Activated CD4-positive, alpha-beta T cell treated with anti-CD3 and anti-CD28 coated beads, Interleukin-2, amount 50 U/mL, for 16 hours (primary cell): Measurements from ENCODE around the gene RNF220.
"Not testable (repeated sequence)": the region's sequence is repeated elsewhere in the genome, so short reads cannot be mapped to it uniquely, and the experiment has no call there.

Experiments
- DNase-seq: peaks from one replicate; pipeline ENCODE4 v3.0.0-alpha.2; 2020

Gene RNF220

DNA sequence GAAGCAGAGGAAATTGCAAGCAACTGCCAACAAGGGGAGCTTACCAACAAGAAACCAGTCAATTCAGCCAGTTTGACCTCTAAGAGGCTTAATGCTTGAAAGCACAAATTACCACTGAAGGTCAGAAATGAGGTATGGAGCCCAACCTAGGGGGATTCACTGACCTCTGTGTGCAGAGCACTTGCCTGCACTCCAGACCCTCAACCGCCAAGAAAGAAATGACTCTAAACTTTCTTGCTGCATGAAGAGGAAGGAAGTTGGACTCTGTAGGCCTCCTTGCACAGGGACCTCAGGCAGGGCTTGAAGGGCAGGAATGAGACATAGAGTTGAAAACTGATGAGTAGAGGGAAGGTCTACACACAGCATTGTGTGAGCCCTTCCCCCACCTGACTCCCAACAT, 279.5 kb downstream of the RNF220 start:
- DNase-seq: peak; percentile 47

- DNase-seq: no peak
Observed at GRCh38 chr1:44685218-44685617, 280.2 kb downstream of the RNF220 start.

DNA sequence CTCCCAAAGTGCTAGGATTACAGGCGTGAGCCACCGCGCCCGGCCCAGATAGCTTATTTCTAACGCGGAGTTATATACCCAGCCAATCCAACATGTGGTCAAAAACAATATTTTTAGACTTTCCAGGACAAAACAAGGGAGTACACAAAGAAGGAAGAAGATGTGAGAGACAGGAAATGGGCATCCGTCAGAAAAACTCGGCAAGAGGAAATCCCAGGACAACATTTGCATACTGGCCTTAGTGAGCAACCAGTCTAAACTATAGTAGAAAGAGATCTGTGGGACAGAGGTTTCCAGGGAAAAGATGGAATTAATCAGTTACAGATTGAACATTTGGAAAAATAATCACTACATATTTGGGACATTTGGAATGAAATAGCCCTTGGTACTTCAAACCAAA, 280.8 kb downstream of the RNF220 start:
- no peak for DNase-seq

GRCh38 chr1:44688760-44689446, 283.8 kb downstream of the RNF220 start:
- no peak for DNase-seq

DNA sequence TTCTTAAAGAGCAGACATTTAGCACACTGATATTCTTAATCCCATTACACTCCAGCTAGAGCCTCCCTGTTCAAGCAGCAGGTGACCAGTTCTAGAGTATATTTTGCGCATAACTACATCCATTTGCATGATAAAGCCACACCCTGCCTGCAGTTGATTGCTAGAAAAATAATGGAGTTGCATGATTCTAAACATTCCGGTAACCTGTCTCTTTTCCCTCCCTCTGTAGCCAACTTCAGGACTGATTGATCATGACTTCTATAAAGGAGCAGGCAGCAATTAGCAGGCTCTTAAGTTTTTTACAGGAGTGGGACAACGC, 284.4 kb downstream of the RNF220 start:
- no peak for DNase-seq

DNA sequence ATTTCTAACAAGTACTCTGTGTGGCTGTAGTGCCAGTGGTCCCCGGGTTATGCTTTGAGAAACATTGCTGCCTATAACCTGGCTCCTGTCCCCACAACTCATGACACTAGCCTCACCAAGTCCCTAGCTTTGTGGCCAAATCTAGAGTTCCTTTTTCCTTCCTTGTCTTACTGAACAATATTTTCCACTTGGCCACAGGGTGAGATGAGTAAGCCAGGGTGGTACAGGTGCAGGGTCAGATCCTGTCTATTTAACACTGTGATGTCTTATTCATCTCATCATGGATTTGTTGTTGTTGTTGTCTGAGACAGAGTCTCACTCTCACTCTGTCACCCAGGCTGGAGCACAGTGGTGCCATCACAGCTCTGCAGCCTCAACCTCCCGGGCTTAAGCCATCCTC, 288.1 kb downstream of the RNF220 start:
- peak; percentile 35 for DNase-seq

GRCh38 chr1:44693900-44694299, 288.8 kb downstream of the RNF220 start:
- no peak for DNase-seq

- no peak for DNase-seq
Observed at GRCh38 chr1:44694863-44695478, 289.9 kb downstream of the RNF220 start.

DNA sequence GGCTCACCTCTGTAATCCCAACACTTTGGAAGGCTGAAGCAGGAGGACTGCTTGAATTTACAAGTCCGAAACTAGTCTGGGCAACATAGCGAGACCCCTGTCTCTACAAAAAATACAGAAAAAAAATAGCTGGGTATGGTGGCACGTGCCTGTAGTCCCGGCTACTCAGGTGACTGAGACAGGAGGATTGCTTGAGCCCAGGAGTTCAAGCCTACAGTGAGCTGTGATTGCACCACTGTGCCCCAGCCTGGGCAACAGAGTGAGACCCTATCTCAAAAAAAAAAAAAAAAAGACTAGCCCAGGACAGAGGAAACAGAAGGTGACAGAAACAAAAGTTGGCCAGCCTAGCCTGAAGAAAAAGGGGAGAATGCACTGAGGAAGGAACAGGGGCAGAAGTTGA, 290.6 kb downstream of the RNF220 start:
- DNase-seq: no peak

GRCh38 chr1:44696101-44696500, 291.0 kb downstream of the RNF220 start:
- DNase-seq: no peak

DNA sequence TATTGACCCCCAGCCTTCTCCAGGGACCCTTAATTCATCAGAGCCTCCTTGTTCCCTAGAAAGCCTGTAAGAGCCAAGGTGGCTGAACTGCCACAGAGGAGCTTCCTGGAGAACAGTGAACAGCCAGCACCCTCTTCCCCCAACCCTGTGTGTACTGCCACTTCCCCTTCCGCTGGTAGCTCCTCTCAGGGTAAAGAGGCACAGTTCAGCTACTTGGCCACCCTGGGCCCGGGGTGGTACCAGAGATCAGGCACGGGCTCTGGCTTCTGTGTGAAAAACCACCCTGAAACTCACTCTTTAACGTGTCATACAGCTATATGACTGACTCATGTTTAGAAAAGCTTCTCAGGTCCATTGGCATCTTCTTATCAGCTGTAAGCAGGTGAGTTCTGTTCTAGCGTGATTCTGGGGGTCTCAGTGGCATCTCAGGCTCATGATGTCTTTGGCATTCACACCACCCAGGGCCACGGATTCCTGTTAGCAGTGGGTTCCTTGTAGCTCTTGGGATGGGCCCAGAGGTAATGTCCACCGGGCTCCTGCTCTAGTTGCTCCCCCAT, 291.8 kb downstream of the RNF220 start:
- DNase-seq: peak; percentile 53

DNA sequence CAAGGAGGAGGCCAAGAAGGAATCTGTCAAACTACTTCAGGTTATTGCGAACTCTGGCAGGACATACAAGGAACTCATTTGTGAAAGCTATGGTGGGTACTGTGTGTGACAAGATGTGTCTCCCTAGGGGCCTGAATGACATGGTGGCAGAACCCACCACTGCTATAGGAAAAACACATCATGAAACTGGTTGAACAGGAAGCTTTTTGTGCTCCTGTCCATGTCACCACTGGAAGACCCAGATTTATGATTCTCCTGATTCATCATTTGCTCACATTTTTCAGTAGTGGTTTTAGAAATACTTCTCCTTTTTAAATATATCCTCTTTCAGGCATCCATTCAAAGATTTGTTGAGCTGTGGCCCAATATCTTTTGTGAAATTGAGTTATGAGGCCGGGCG, 293.1 kb downstream of the RNF220 start:
- DNase-seq: no peak

GRCh38 chr1:44699375-44699774, 294.3 kb downstream of the RNF220 start:
- DNase-seq: not testable (repeated sequence)

DNA sequence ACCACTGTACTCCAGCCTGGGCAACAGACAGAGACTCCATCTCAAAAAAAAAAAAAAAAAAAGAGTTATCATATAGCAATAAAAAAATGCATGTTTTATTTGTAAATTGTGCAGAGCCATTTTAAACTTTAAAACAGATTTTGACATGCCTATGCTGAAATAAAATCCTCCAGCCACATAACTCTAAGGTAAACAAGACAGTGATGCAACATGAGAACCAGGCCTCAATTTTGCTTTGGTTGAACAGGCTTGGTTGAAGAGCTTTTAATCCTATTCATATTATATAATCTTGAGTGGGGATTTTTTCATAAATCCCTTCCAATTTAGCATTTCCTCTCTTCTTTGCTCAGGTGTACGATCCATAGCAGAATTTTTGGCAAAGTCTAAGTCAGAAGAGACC, 295.5 kb downstream of the RNF220 start:
- DNase-seq: no peak

DNA sequence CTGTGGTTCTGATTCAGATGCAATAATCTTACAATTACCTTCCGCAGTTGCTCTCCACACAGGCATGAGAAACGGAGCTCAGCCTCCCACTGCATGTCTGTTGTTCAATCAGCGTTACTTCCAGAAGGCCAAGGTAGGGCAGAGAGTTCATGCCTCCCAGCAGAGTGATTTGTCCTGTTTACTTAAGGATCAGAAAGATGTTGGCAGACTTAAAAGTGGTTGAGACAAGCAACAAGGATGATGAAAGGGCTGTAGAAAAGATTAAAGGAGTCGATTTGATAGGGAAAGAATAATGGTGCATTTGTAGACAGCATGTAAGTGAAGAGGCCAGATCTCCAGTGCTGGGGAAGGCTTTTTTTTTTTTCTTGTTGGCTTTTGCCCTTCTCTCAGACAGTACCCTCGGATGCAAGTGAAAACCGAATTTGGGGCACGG, 296.1 kb downstream of the RNF220 start:
- DNase-seq: no peak
